Muscle layer of duodenum (tissue), 2 donors: Measurements from ENCODE around the gene SAMD8.
"Not testable (repeated sequence)": the region's sequence is repeated elsewhere in the genome, so short reads cannot be mapped to it uniquely, and the experiment has no call there.

Source experiments
- H3K27ac ChIP-seq: one replicate; pipeline ENCODE4 v1.7.0; 2013; ENCODE audit warnings: mild to moderate bottlenecking, low read length
- H3K27me3 ChIP-seq: one replicate; pipeline ENCODE4 v1.7.0; 2013; ENCODE audit warnings: low read depth, mild to moderate bottlenecking, control low read depth, low read length
- H3K36me3 ChIP-seq, 2 donors: one replicate each; pipeline ENCODE4 v1.7.0; 2013; ENCODE audit warnings: low read length in 2 of 2, control low read depth in 1 of 2, mild to moderate bottlenecking in 1 of 2; ENCODE audit not compliant: insufficient read depth in 2 of 2, control insufficient read depth in 1 of 2
- H3K4me1 ChIP-seq, 2 donors: one replicate each; pipeline ENCODE4 v1.7.0; 2013; ENCODE audit warnings: low read length in 2 of 2, mild to moderate bottlenecking in 2 of 2, control low read depth in 1 of 2, moderate library complexity in 1 of 2; ENCODE audit not compliant: insufficient read depth in 2 of 2, control insufficient read depth in 1 of 2
- H3K4me3 ChIP-seq, 2 donors: one replicate each; pipeline ENCODE4 v1.7.0; 2013; ENCODE audit warnings: low read length in 2 of 2, low read depth in 1 of 2, mild to moderate bottlenecking in 1 of 2
- H3K9me3 ChIP-seq, 2 donors: one replicate each; pipeline ENCODE4 v1.7.0; 2013; ENCODE audit warnings: low read length in 2 of 2, control low read depth in 1 of 2, mild to moderate bottlenecking in 1 of 2; ENCODE audit not compliant: control insufficient read depth in 1 of 2
- donor health status: healthy.

Gene SAMD8

DNA sequence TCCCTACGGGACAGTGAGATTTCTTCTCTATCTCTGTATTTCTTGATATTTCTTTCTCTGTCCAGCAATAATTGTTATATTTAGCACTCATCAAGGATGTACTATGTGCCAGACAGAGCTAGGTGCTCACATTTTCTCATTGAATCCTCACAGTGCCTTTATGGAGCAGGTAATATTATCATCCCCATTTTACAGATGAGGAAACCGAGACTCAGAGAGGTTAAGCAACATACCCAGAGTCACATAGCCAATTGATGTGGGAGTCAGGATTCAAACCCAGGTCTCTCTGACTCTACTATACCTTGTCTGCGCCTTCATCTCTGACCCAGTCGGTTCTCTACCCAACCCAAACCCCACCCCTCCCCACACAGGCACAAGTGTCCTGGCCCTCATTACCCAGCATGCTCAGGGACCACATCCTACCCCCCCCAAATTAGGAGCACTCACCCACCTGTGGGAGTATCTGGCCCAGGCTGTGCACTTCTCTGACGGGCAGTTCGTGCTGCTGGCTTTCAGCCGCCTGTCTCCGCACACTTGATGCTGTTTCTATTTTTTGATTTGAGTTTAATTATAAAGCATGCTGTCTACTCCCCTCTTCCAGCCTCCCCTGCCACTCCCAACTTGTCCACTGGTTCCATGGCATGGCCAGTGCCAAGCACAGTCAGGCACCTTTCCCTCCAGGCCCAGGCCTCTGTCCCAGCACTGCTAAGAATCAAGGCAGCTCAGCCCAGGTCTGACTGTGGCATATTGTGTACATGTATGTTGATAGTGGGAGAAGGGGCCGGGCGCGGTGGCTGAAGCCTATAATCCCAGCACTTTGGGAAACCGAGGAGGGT, 9.8 kb upstream of the SAMD8 start:
- Histone ChIP-seq H3K4me1 (no peaks in the 10 kb centered on the region), H3K9me3 (no peaks in the 10 kb centered on the region), H3K27me3 (no peaks in the 10 kb centered on the region), H3K36me3 (no peaks in the 10 kb centered on the region), H3K4me3 (no peak overlapping the region), H3K27ac (no peak overlapping the region)

DNA sequence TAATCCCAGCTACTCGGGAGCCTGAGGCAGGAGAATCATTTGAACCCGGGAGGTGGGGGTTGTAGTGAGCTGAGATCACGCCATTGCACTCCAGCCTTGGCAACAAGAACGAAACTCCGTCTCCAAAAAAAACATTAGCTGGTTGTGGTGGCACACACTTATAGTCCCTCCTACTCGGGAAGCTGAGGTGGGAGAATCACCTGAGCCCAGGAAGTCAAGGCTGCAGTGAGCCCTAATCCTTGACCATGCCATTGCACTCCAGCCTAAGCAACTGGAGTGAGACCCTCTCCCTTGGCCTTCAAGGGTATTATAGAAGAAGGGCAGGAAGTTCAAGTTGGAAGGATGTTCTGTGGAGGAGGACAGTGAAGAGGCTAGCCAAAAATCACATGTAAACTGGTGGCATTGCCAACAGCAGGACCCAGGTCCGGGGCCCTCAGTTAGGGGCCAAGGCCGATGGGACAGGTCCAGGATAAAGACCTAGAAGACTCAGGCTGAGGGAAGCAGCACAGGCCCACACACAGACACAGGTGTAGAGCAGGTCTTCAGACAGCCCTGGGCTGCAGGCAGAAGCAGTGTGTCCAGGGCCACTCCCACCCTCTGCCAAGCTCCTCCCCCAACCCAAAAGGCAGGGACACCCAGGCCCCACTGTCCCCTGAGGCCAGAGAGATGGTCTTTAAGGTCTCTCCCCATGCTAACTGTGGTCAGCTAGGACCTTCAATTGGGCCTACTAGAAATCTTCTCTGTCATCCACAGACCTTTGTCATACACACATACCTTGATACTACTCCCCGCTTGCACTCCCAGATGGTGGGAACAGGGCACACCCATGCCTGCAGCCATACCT, 8.4 kb upstream of the SAMD8 start:
- Histone ChIP-seq H3K27me3 (no peaks in the 10 kb centered on the region), H3K4me3 (no peak overlapping the region), H3K4me1 (no peaks in the 10 kb centered on the region), H3K36me3 (no peaks in the 10 kb centered on the region), H3K9me3 (no peaks in the 10 kb centered on the region), H3K27ac (no peak overlapping the region)

DNA sequence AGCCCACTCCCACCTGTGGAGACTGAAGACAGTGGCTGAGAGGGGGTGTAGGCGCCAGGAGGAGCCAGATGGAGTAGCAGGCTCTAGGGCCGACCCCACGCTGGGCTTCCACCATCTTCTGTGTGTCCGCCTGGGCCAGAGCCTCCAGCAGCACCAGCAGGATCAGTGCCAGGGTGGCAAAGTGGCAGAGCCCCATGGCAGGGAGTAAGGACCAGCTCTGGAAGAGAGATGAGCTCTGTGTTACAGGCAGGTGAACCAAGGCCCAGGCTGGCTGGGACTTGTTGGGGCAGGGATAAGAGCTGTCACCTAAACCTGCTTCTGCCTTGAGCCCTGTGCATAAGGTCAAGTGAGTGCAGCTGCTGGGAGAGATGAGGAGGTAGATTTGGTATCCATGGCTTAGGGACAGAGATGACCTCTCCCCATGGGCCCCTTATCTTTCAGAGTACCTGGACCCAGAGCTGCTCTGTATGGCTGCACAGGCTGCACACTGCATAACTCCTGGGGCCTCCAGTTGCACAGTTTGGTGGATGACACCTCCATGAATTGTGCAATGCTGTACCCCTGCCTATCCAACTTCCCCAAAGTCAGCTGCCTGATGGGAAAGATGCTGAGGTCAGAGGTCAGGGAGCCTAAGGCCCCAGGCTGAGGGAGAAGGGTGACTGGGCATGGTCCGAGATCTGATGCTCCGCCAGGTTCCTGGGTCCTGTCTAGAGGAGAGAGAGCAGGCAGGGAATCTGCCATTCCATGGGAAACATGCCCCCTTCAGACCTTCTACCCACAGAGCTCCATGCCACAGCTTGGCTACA, 7.4 kb upstream of the SAMD8 start:
- no peak overlapping the region for H3K4me3 ChIP-seq
- H3K9me3 ChIP-seq, result no peaks in the 10 kb centered on the region
- H3K4me1 ChIP-seq, result no peaks in the 10 kb centered on the region
- no peak overlapping the region for H3K27ac ChIP-seq
- no peaks in the 10 kb centered on the region for H3K36me3 ChIP-seq
- no peaks in the 10 kb centered on the region for H3K27me3 ChIP-seq

DNA sequence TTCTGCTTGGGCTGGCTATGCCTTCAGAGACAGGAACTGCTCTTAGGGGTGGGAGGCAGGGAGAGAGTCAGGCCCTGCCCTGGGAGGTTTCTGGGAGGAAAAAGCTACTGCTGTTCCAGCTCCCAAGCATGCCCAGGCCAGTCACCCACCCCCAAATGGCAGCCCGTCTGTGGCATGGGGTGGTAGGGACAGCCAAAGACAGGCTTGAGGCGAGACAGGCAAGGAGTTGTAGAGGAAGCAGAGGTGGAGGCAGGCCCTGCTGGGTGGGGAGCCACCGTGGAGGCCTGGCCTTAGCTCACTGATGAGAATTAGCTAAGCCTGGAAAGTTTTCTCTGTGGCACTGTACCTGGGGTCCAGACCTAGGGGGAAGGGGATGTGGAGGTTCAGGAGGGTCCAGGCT, 6.6 kb upstream of the SAMD8 start:
- no peaks in the 10 kb centered on the region for H3K36me3 ChIP-seq
- no peaks in the 10 kb centered on the region for H3K9me3 ChIP-seq
- H3K27me3 ChIP-seq, result no peaks in the 10 kb centered on the region
- no peak overlapping the region for H3K4me3 ChIP-seq
- no peak overlapping the region for H3K27ac ChIP-seq
- H3K4me1 ChIP-seq, result no peaks in the 10 kb centered on the region

DNA sequence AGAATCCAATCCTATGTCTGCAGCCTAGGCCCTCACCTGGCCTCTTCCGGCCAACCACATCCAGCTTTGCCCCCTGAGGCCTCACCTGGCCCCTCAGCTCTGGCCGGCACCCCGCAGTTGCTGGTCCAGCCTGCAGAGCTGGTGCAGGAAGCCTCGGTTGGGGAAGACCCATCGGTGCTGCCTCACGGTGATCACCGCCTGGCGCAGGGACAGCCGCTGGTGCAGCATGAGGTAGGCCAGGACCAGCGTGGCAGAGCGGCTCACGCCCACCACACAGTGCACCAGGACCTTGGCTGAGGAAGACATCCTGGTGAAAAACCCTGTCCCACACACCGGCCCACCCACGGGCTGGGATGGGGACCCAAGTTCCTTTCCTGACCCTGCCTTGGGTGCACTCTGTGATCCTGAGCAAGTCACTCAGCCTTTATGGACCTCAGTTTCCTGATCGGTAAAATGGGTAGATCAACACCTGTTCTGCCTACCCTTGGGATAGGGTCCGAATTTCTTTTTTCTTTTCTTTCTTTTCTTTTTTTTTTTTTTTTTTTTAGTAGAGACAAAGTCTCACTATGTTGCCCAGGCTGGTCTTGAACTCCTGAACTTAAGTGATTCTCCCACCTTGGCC, 5.8 kb upstream of the SAMD8 start:
- no peak overlapping the region for H3K27ac ChIP-seq

DNA sequence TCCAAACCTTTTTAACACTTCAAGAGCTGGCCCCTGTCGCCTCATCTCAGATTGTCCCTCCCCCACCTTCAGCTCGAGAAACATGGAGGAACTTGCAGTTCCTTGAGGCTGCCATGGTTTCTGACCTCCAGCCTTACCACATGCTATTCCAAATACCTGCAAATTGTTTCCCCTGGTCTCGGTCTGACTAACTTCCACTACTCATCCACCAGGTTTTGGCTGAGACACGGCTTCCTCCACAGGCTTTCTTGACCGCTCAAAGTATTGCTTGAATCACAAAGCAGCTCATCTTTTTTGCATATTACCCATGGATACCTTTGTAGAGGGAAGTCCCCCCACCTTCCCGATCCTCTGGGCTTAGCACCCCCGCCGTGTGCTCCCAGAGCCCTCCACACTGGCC, 5.2 kb upstream of the SAMD8 start:
- Histone ChIP-seq H3K4me1 (peaks cover 0 to 4% of the 10 kb centered on the region in 2 donors), H3K27ac (no peak overlapping the region), H3K9me3 (no peaks in the 10 kb centered on the region), H3K27me3 (no peaks in the 10 kb centered on the region), H3K36me3 (no peaks in the 10 kb centered on the region), H3K4me3 (no peak overlapping the region)

More for the DNA sequence above, 5.8 kb upstream of the SAMD8 start:
- H3K27me3 ChIP-seq, result no peaks in the 10 kb centered on the region
- no peaks in the 10 kb centered on the region for H3K9me3 ChIP-seq
- no peaks in the 10 kb centered on the region for H3K36me3 ChIP-seq
- peaks cover 0 to 4% of the 10 kb centered on the region in 2 donors for H3K4me1 ChIP-seq
- H3K4me3 ChIP-seq, result no peak overlapping the region

DNA sequence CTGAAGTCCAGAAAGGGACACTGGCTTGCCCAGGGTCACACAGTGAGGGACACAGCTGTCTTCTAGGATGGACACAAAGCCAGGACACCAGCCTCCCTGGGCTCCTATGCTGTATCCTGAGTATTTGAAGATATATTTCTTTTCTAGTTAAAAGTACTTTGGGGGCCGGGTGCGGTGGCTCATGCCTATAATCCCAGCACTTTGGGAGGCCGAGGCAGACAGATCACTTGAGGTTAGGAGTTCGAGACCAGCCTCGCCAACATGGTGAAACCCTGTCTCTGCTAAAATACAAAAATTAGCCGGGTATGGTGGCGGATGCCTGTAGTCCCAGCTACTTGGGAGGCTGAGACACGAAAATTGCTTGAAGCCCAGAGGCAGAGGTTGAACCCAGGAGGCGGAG, 4.6 kb upstream of the SAMD8 start:
- H3K36me3 ChIP-seq, H3K4me3 ChIP-seq, H3K27me3 ChIP-seq, H3K4me1 ChIP-seq, H3K27ac ChIP-seq, H3K9me3 ChIP-seq: not testable (repeated sequence)

DNA sequence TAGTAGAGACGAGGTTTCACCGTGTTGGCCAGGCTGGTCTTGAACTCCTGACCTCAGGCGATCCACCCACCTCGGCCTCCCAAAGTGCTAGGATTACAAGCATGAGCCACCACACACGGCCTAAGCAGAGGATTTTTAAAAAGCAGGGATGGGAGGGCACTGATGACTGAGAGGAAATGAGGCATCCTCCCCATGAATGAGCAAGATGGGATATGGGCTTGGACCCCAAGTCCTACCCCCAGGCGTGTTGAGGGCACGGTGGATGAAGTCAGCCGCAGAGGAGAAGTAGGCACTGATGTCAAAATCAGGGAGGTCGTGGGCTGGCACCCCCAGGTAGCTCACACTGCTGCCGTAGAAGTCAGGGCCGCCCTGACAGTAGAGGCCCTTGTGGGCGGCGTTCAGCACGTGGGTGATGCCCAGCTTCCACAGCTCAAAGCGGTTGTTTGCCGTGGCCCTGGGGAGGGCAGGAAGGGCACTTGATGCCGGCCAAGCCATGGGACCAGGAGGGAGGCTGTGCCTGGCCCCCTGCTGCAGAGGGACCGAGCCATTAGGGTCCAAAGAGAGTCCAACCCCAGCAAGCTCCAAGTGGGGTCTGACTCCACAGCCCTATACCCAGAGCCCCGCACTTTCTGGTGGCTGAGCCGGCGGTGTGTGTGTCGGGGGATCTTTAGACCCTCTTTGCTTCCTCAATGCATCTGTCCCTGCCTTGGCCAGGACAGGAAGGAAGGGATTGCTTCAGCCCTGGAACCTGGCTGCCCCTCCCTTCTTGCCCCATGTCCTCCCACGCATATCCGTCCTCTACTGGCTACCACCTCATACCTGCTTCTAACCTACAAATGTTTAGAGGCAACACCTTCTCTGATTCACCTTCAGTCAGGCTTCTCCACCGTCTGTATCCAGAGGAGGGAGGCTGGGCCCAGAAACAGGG, 3.4 kb upstream of the SAMD8 start:
- peaks cover 5 to 9% of the 10 kb centered on the region in 2 donors for H3K4me1 ChIP-seq
- peaks cover 0 to 6% of the 10 kb centered on the region in 2 donors for H3K36me3 ChIP-seq
- H3K27ac ChIP-seq, result no peak overlapping the region
- no peaks in the 10 kb centered on the region for H3K9me3 ChIP-seq
- no peaks in the 10 kb centered on the region for H3K27me3 ChIP-seq
- H3K4me3 ChIP-seq, result no peak overlapping the region

DNA sequence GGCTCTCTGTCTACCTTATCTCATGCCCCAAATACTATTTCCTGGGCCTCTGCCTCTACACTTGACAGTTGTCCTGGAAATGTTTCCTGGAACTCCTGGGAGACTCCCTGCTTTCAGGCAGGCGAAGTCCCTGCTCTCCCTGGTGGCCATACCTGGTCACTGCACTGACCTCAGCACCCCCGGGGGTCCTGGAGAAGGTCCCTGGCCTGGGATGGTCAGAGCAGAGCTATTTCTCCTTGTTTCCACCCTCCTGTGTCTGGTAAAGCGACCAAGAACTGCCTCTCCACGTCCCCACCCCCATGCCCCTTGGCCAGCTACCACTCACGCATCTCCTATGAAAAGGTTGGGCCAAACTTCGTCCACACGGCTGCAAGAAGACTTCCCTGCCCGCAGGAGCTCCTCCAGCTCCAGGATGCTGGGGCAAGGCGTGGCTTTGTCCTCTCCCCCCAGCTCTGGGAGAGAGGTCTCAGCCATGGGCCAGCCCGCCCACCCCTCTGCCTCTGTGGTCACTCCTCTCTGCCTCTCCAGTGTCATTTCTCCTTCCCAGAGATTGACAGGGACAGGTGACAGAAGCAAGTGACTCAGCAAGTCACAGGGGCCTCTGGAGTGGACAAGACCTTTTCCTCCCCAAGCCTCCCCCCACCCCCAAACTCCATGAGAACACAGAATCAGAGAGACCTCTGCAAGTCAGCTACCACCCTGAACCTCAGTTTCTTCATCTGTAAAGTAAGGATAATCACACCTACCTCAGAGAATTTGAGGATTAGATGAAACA, 2.6 kb upstream of the SAMD8 start:
- Histone ChIP-seq H3K9me3 (no peaks in the 10 kb centered on the region), H3K27ac (no peak overlapping the region)

DNA sequence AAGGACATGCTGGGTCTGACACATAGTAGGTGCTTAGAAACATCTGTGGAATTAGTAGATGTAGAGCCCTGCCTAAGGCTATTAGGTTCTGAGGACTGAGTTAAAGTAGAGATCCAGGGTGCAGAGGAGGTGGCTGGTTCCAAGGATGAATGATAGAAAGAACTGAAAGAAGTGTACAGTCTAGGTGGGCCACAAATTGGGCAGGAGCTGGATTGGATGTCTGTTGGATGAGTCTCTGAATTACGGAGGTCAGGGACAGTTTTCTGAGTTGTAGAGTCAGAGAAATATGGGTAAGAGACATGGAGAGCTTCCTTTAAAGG, 2.0 kb upstream of the SAMD8 start:
- H3K27ac ChIP-seq, result no peak overlapping the region
- no peaks in the 10 kb centered on the region for H3K9me3 ChIP-seq
- no peaks in the 10 kb centered on the region for H3K27me3 ChIP-seq
- peaks cover 6 to 15% of the 10 kb centered on the region in 2 donors for H3K4me1 ChIP-seq
- H3K36me3 ChIP-seq, result peaks cover 0 to 6% of the 10 kb centered on the region in 2 donors
- H3K4me3 ChIP-seq, result no peak overlapping the region

More for the DNA sequence above, 2.6 kb upstream of the SAMD8 start:
- Histone ChIP-seq H3K4me1 (peaks cover 6 to 9% of the 10 kb centered on the region in 2 donors), H3K36me3 (peaks cover 0 to 6% of the 10 kb centered on the region in 2 donors), H3K27me3 (no peaks in the 10 kb centered on the region), H3K4me3 (no peak overlapping the region)
